ENCODE data around the gene TMEM41A. TPM values are rescaled to one million over a fixed set of nuclear protein-coding genes. Genes with fewer than 3 reads are reported as not detected.
A peak's percentile ranks its signal among the peaks of the same experiment; 100 is the strongest.

TMEM41A gene
- total RNA-seq, 1 experiment from 2014 or later, result 14.4 TPM

DNA sequence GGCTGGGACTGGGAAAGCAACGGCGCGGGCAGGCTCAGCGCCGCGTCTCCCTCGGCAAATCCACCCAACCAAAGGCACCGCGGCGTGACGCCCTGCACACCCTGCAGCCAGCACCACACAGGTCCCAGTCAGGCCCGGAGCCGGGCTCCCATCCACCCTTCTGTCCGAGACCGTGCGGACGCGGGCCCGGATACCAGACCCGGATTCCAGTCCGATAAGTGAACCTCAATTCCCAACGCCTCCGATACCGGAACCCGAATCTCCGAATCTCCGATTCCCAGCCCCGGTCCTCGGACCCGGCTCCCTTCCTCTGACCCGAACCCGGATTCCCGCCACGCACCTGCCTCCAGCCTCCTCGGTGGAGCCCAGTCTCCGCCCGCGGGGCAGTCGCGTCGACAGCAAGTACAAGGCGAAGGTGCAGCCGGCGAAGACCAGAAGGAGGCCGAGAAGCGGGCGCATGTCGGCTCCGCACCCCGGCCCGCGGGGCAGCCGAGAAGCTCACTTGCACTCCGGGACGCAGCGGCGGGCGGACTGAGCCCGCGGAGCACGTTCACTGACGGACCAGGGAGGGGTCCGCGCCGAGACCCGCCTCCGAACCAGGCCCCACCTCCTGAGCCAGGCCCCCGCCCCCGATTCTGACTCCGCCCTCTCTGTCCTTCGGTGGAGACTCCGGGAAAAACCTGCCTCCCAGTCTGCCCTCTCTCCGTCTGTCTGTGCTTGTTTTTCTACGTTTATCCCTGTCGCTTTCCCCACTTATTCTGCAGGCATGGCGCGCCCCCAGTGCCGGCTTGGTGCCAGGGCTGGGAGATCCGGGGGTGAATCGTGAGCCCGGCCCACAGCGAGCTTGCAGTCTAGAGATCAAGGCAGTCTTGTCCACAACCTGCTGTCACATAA, at the start of gene TMEM41A (continued):
- TF ChIP-seq, protein P1, sequence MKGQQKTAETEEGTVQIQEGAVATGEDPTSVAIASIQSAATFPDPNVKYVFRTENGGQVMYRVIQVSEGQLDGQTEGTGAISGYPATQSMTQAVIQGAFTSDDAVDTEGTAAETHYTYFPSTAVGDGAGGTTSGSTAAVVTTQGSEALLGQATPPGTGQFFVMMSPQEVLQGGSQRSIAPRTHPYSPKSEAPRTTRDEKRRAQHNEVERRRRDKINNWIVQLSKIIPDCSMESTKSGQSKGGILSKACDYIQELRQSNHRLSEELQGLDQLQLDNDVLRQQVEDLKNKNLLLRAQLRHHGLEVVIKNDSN (CRISPR knock-in tag; IDR thresholded peaks at IDR 0.05), result 0 out of 2 replicates have a peak, but pooled peaks have one; percentile 56
- TF ChIP-seq ESRRA (CRISPR knock-in tag; IDR thresholded peaks at IDR 0.05; ENCODE audit: borderline replicate concordance) (peak; percentile 83; the same call in 1 of the 2 replicates), ELF4 (CRISPR knock-in tag; IDR thresholded peaks at IDR 0.05; ENCODE audit: low read depth) (no peak), ATF1 (CRISPR knock-in tag; IDR thresholded peaks at IDR 0.05) (0 out of 2 replicates have a peak, but pooled peaks have one; percentile 63), CBFB (CRISPR knock-in tag; IDR thresholded peaks at IDR 0.05; ENCODE audit: low read depth) (peak; percentile 94), ZNF232 (CRISPR knock-in tag; IDR thresholded peaks at IDR 0.05) (peak; percentile 95), MXD4 (CRISPR knock-in tag; IDR thresholded peaks at IDR 0.05; ENCODE audit: borderline replicate concordance) (no peak), HMGA2 (CRISPR knock-in tag; IDR thresholded peaks at IDR 0.05) (no peak)
- TF ChIP-seq, protein P2, sequence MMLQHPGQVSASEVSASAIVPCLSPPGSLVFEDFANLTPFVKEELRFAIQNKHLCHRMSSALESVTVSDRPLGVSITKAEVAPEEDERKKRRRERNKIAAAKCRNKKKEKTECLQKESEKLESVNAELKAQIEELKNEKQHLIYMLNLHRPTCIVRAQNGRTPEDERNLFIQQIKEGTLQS (CRISPR knock-in tag; conservative IDR thresholded peaks at IDR 0.05), result no peak
- TF ChIP-seq, protein P3, sequence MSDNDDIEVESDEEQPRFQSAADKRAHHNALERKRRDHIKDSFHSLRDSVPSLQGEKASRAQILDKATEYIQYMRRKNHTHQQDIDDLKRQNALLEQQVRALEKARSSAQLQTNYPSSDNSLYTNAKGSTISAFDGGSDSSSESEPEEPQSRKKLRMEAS (CRISPR knock-in tag; IDR thresholded peaks at IDR 0.05), result peak; percentile 93
- TF ChIP-seq, protein P4, sequence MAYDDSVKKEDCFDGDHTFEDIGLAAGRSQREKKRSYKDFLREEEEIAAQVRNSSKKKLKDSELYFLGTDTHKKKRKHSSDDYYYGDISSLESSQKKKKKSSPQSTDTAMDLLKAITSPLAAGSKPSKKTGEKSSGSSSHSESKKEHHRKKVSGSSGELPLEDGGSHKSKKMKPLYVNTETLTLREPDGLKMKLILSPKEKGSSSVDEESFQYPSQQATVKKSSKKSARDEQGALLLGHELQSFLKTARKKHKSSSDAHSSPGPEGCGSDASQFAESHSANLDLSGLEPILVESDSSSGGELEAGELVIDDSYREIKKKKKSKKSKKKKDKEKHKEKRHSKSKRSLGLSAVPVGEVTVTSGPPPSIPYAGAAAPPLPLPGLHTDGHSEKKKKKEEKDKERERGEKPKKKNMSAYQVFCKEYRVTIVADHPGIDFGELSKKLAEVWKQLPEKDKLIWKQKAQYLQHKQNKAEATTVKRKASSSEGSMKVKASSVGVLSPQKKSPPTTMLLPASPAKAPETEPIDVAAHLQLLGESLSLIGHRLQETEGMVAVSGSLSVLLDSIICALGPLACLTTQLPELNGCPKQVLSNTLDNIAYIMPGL (CRISPR knock-in tag; IDR thresholded peaks at IDR 0.05), result peak; percentile 98
- TF ChIP-seq, protein P5, sequence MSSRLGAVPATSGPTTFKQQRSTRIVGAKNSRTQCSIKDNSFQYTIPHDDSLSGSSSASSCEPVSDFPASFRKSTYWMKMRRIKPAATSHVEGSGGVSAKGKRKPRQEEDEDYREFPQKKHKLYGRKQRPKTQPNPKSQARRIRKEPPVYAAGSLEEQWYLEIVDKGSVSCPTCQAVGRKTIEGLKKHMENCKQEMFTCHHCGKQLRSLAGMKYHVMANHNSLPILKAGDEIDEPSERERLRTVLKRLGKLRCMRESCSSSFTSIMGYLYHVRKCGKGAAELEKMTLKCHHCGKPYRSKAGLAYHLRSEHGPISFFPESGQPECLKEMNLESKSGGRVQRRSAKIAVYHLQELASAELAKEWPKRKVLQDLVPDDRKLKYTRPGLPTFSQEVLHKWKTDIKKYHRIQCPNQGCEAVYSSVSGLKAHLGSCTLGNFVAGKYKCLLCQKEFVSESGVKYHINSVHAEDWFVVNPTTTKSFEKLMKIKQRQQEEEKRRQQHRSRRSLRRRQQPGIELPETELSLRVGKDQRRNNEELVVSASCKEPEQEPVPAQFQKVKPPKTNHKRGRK (CRISPR knock-in tag; IDR thresholded peaks at IDR 0.05; ENCODE audit: borderline replicate concordance), result no peak
- TF ChIP-seq, protein P6, sequence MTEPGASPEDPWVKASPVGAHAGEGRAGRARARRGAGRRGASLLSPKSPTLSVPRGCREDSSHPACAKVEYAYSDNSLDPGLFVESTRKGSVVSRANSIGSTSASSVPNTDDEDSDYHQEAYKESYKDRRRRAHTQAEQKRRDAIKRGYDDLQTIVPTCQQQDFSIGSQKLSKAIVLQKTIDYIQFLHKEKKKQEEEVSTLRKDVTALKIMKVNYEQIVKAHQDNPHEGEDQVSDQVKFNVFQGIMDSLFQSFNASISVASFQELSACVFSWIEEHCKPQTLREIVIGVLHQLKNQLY (CRISPR knock-in tag; IDR thresholded peaks at IDR 0.05), result 0 out of 2 replicates have a peak, but pooled peaks have one; percentile 47
- TF ChIP-seq, protein P7, sequence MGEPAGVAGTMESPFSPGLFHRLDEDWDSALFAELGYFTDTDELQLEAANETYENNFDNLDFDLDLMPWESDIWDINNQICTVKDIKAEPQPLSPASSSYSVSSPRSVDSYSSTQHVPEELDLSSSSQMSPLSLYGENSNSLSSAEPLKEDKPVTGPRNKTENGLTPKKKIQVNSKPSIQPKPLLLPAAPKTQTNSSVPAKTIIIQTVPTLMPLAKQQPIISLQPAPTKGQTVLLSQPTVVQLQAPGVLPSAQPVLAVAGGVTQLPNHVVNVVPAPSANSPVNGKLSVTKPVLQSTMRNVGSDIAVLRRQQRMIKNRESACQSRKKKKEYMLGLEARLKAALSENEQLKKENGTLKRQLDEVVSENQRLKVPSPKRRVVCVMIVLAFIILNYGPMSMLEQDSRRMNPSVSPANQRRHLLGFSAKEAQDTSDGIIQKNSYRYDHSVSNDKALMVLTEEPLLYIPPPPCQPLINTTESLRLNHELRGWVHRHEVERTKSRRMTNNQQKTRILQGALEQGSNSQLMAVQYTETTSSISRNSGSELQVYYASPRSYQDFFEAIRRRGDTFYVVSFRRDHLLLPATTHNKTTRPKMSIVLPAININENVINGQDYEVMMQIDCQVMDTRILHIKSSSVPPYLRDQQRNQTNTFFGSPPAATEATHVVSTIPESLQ (CRISPR knock-in tag; IDR thresholded peaks at IDR 0.05), result no peak
- TF ChIP-seq, protein P8, sequence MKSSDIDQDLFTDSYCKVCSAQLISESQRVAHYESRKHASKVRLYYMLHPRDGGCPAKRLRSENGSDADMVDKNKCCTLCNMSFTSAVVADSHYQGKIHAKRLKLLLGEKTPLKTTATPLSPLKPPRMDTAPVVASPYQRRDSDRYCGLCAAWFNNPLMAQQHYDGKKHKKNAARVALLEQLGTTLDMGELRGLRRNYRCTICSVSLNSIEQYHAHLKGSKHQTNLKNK (CRISPR knock-in tag; IDR thresholded peaks at IDR 0.05), result no peak

DNA sequence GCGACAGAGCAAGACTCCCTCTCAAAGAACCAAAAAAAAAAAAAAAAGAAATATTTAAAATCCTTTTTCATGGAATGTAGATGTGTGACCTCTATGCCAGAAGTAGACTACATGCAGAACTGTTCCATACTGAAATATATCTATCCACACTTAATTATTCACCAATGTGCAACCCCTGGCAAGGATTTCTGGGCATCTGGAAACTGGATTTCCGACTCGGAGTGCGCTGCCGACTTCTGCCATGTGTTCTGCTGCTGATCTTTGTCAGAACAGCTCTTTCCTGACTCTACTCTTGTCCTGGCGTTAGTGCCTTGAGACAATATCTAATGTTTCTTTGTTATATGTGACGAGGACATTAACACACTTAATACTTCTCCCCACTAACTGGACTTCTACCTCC, 41.9 kb upstream of the TMEM41A start:
- ChIA-PET POLR2A (no interaction called here), CTCF (interaction anchor here (0.7 to 1.7 kb wide), 3 partner anchors 11 to 35 kb away, joined by 3 to 8 read pairs (median 3); partner anchors contain the start of gene LIPH)
- H3K4me1 Mint-ChIP-seq, result no peaks in the 10 kb centered on the region; the same call in 1 of the 2 replicates
- no peak for ATAC-seq
- no peak overlapping the region for H3K4me3 Mint-ChIP-seq
- H3K9me3 Mint-ChIP-seq, result no peaks in the 10 kb centered on the region
- no peak overlapping the region for H3K27ac Mint-ChIP-seq
- H3K27me3 Mint-ChIP-seq (ENCODE audit: low read depth), result no peaks in the 10 kb centered on the region
- TF ChIP-seq HMGA2 (CRISPR knock-in tag; IDR thresholded peaks at IDR 0.05), result no peak
- TF ChIP-seq, protein P9, sequence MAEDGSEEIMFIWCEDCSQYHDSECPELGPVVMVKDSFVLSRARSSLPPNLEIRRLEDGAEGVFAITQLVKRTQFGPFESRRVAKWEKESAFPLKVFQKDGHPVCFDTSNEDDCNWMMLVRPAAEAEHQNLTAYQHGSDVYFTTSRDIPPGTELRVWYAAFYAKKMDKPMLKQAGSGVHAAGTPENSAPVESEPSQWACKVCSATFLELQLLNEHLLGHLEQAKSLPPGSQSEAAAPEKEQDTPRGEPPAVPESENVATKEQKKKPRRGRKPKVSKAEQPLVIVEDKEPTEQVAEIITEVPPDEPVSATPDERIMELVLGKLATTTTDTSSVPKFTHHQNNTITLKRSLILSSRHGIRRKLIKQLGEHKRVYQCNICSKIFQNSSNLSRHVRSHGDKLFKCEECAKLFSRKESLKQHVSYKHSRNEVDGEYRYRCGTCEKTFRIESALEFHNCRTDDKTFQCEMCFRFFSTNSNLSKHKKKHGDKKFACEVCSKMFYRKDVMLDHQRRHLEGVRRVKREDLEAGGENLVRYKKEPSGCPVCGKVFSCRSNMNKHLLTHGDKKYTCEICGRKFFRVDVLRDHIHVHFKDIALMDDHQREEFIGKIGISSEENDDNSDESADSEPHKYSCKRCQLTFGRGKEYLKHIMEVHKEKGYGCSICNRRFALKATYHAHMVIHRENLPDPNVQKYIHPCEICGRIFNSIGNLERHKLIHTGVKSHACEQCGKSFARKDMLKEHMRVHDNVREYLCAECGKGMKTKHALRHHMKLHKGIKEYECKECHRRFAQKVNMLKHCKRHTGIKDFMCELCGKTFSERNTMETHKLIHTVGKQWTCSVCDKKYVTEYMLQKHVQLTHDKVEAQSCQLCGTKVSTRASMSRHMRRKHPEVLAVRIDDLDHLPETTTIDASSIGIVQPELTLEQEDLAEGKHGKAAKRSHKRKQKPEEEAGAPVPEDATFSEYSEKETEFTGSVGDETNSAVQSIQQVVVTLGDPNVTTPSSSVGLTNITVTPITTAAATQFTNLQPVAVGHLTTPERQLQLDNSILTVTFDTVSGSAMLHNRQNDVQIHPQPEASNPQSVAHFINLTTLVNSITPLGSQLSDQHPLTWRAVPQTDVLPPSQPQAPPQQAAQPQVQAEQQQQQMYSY (CRISPR knock-in tag; IDR thresholded peaks at IDR 0.05), result peak; percentile 59; the same call in 1 of the 2 replicates
- TF ChIP-seq, protein P10, sequence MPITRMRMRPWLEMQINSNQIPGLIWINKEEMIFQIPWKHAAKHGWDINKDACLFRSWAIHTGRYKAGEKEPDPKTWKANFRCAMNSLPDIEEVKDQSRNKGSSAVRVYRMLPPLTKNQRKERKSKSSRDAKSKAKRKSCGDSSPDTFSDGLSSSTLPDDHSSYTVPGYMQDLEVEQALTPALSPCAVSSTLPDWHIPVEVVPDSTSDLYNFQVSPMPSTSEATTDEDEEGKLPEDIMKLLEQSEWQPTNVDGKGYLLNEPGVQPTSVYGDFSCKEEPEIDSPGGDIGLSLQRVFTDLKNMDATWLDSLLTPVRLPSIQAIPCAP (CRISPR knock-in tag; IDR thresholded peaks at IDR 0.05), result no peak
- no peak for DNase-seq (ENCODE audit: low spot score)
- H3K36me3 Mint-ChIP-seq, result no peaks in the 10 kb centered on the region
